HEK293T (cell line): ENCODE measurements around the gene CCDC157.

Experiments used
- ARNT ChIP-seq: fragments of 450-650 bp; IDR thresholded peaks from 2 replicates; pipeline ENCODE4 v1.6.1; 2017; ENCODE audit warnings: mild to moderate bottlenecking
- BHLHE40 ChIP-seq: fragments of 450-650 bp; IDR thresholded peaks from 2 replicates; pipeline ENCODE4 v1.6.1; 2016; ENCODE audit warnings: mild to moderate bottlenecking, moderate library complexity, borderline replicate concordance
- CTBP1 ChIP-seq: fragments of 450-650 bp; IDR thresholded peaks from 2 replicates; pipeline ENCODE4 v1.6.1; 2016; ENCODE audit warnings: borderline replicate concordance
- ELF4 ChIP-seq: fragments of 450-650 bp; IDR thresholded peaks from 2 replicates; pipeline ENCODE4 v1.6.1; 2017; ENCODE audit warnings: antibody characterized with exemption
- FOXA1 ChIP-seq: fragments of 450-650 bp; IDR thresholded peaks from 2 replicates; pipeline ENCODE4 v1.6.1; 2016; ENCODE audit warnings: mild to moderate bottlenecking
- FOXK2 ChIP-seq: fragments of 450-650 bp; IDR thresholded peaks from 2 replicates; pipeline ENCODE4 v1.6.1; 2016; ENCODE audit warnings: mild to moderate bottlenecking
- FOXM1 ChIP-seq: fragments of 450-650 bp; IDR thresholded peaks from 2 replicates; pipeline ENCODE4 v1.6.1; 2017; ENCODE audit warnings: mild to moderate bottlenecking, borderline replicate concordance
- L3MBTL2 ChIP-seq: fragments of 450-650 bp; conservative IDR thresholded peaks from 2 replicates; pipeline ENCODE4 v1.6.1; 2016; ENCODE audit warnings: mild to moderate bottlenecking
- LEF1 ChIP-seq: fragments of 450-650 bp; IDR thresholded peaks from 2 replicates; pipeline ENCODE4 v1.6.1; 2017; ENCODE audit warnings: mild to moderate bottlenecking, borderline replicate concordance
- NFRKB ChIP-seq: fragments of 450-650 bp; IDR thresholded peaks from 2 replicates; pipeline ENCODE4 v1.6.1; 2016; ENCODE audit warnings: mild to moderate bottlenecking, moderate library complexity
- SP1 ChIP-seq: fragments of 450-650 bp; IDR thresholded peaks from 2 replicates; pipeline ENCODE4 v1.6.1; 2017
- SUZ12 ChIP-seq: fragments of 450-650 bp; IDR thresholded peaks from 2 replicates; pipeline ENCODE4 v1.6.1; 2016; ENCODE audit warnings: mild to moderate bottlenecking
- TARDBP ChIP-seq: fragments of 450-650 bp; IDR thresholded peaks from 2 replicates; pipeline ENCODE4 v1.6.1; 2016
- ZNF384 ChIP-seq: fragments of 450-650 bp; IDR thresholded peaks from 2 replicates; pipeline ENCODE4 v1.6.1; 2016

GRCh38 chr22:30317778-30318177 is 39.0 kb upstream of the CCDC157 start:
- TF ChIP-seq FOXK2 (no peak), FOXA1 (no peak), SUZ12 (no peak), LEF1 (no peak), ZNF384 (no peak), SP1 (no peak), FOXM1 (no peak), BHLHE40 (no peak), TARDBP (no peak), NFRKB (no peak), CTBP1 (no peak), L3MBTL2 (no peak), ARNT (no peak), ELF4 (no peak)
